GM12878 (cell line): Measurements from ENCODE around the gene GFRA3.

Experiments used
- EED ChIP-seq: sonication (generic); IDR thresholded peaks from 2 replicates; pipeline ENCODE4 v1.6.1; 2016; ENCODE audit warnings: antibody characterized with exemption, low read depth
- EP300 ChIP-seq, 2 experiments: fragments of 150-350 bp in 1 of 2; IDR thresholded peaks; 2 replicates each; pipeline ENCODE4 v1.6.1; 2011 to 2012; ENCODE audit warnings: low read depth in 2 of 2, low read length in 2 of 2, borderline replicate concordance in 1 of 2, improper control_type of control experiment in 1 of 2, inconsistent platforms in 1 of 2; ENCODE audit not compliant: control insufficient read depth in 1 of 2
- ESRRA ChIP-seq: IDR thresholded peaks from 2 replicates; pipeline ENCODE4 v1.6.1; 2012; ENCODE audit warnings: mild to moderate bottlenecking, low read length, improper control_type of control experiment
- HDAC6 ChIP-seq: fragments of 200-600 bp; sonication (generic); IDR thresholded peaks from one replicate; pipeline ENCODE4 v1.8.0; 2017; ENCODE audit warnings: antibody characterized with exemption; ENCODE audit not compliant: unreplicated experiment
- MYC ChIP-seq: IDR thresholded peaks from 2 replicates; pipeline ENCODE4 v1.6.1; 2011; ENCODE audit warnings: mild to moderate bottlenecking, low read length, moderate library complexity, inconsistent platforms; ENCODE audit not compliant: insufficient read depth, insufficient replicate concordance, insufficient read length, severe bottlenecking
- NR2C2 ChIP-seq: IDR thresholded peaks from 2 replicates; pipeline ENCODE4 v1.6.1; 2011; ENCODE audit warnings: borderline replicate concordance, low read depth; ENCODE audit not compliant: control insufficient read depth, insufficient read length
- POLR2A ChIP-seq: IDR thresholded peaks from 2 replicates; pipeline ENCODE4 v1.6.1; 2011; ENCODE audit warnings: low read depth, mild to moderate bottlenecking, low read length
- RCOR1 ChIP-seq: conservative IDR thresholded peaks from 2 replicates; pipeline ENCODE4 v1.6.1; 2012; ENCODE audit warnings: low read depth, low read length, improper control_type of control experiment
- SIN3A ChIP-seq: IDR thresholded peaks from 2 replicates; pipeline ENCODE4 v1.6.1; 2012; ENCODE audit warnings: low read depth, low read length, improper control_type of control experiment
- TF ChIP-seq, protein P1 (sequence below): IDR thresholded peaks from 2 replicates; pipeline ENCODE4 v1.6.1; 2011; ENCODE audit warnings: low read depth, low read length, improper control_type of control experiment, borderline replicate concordance
- TF ChIP-seq, protein P2 (sequence below), 3 experiments: IDR thresholded peaks in 2 of 3; conservative IDR thresholded peaks in 1 of 3; 2 replicates each; pipeline ENCODE4 v1.5.1; 2011; ENCODE audit warnings: low read depth in 3 of 3, low read length in 3 of 3, mild to moderate bottlenecking in 3 of 3, control low read depth in 2 of 3, moderate library complexity in 2 of 3, inconsistent platforms in 1 of 3, mixed read lengths in 1 of 3; ENCODE audit not compliant: control insufficient read depth in 2 of 3, insufficient read depth in 1 of 3; ENCODE audit errors: extremely low read depth in 1 of 3

DNA sequence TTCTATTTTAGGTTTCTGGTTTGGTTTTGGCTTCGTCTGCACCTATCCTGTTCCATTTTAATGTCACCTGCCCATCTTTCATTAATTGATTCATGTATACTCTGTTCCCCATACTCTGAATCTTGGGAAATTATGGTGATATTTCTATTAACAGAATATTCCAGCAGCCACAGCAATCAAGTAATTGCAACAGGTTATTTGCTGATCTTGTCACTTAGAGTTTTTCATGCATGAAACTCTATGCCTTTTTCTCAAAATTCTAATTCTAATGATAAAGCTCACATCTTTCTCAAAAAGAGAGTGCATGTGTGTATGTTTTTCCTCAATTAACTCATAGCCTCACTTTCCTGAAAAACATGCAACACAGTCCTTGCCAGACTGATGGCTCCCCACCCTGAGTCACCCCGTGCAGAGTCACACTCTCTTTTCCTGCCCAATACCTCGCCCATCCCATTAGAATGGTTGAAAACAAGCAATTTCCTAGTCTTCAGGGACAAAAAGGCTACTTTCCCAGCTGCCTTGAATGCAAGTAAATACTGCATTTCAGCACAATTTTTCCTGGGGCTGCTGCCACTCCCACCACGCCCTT, 15.6 kb downstream of the GFRA3 start:
- TF ChIP-seq RCOR1 = no peak
- no peak for TF ChIP-seq EED
- no peak for TF ChIP-seq EP300 (IDR thresholded peaks at IDR 0.05; ENCODE audit: borderline replicate concordance in 1 of 2, control insufficient read depth in 1 of 2, low read depth in 2 of 2, low read length in 2 of 2)
- no peak for TF ChIP-seq SIN3A
- no peak for TF ChIP-seq POLR2A
- no peak for TF ChIP-seq NR2C2
- TF ChIP-seq HDAC6 = no peak
- TF ChIP-seq MYC = no peak
- no peak for TF ChIP-seq ESRRA
- TF ChIP-seq, protein P1, sequence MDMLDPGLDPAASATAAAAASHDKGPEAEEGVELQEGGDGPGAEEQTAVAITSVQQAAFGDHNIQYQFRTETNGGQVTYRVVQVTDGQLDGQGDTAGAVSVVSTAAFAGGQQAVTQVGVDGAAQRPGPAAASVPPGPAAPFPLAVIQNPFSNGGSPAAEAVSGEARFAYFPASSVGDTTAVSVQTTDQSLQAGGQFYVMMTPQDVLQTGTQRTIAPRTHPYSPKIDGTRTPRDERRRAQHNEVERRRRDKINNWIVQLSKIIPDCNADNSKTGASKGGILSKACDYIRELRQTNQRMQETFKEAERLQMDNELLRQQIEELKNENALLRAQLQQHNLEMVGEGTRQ = no peak
- TF ChIP-seq, protein P2, sequence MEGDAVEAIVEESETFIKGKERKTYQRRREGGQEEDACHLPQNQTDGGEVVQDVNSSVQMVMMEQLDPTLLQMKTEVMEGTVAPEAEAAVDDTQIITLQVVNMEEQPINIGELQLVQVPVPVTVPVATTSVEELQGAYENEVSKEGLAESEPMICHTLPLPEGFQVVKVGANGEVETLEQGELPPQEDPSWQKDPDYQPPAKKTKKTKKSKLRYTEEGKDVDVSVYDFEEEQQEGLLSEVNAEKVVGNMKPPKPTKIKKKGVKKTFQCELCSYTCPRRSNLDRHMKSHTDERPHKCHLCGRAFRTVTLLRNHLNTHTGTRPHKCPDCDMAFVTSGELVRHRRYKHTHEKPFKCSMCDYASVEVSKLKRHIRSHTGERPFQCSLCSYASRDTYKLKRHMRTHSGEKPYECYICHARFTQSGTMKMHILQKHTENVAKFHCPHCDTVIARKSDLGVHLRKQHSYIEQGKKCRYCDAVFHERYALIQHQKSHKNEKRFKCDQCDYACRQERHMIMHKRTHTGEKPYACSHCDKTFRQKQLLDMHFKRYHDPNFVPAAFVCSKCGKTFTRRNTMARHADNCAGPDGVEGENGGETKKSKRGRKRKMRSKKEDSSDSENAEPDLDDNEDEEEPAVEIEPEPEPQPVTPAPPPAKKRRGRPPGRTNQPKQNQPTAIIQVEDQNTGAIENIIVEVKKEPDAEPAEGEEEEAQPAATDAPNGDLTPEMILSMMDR (IDR thresholded peaks at IDR 0.05 in 2 of 3, conservative IDR thresholded peaks at IDR 0.05 in 1 of 3; ENCODE audit: control insufficient read depth in 2 of 3, extremely low read depth in 1 of 3, insufficient read depth in 1 of 3, low read depth in 3 of 3, low read length in 3 of 3) = no peak
